Mucosa of rectum (tissue), 2 donors: Measurements from ENCODE around the gene ADIPOQ.
"Not testable (repeated sequence)": the region's sequence is repeated elsewhere in the genome, so short reads cannot be mapped to it uniquely, and the experiment has no call there.

Experiments used
- H3K27ac ChIP-seq, 2 donors: one replicate each; pipeline ENCODE4 v1.7.0; 2013; ENCODE audit warnings: inconsistent platforms in 2 of 2, low read depth in 2 of 2, low read length in 2 of 2
- H3K27me3 ChIP-seq, 2 donors: one replicate each; pipeline ENCODE4 v1.7.0; 2013; ENCODE audit warnings: low read length in 2 of 2; ENCODE audit not compliant: control insufficient read depth in 2 of 2, insufficient read depth in 2 of 2
- H3K36me3 ChIP-seq, 2 donors: one replicate each; pipeline ENCODE4 v1.7.0; 2013; ENCODE audit warnings: low read length in 2 of 2; ENCODE audit not compliant: control insufficient read depth in 2 of 2, insufficient read depth in 2 of 2
- H3K4me1 ChIP-seq, 2 donors: one replicate each; pipeline ENCODE4 v1.7.0; 2013; ENCODE audit warnings: low read length in 2 of 2, mild to moderate bottlenecking in 1 of 2; ENCODE audit not compliant: control insufficient read depth in 2 of 2, insufficient read depth in 2 of 2
- H3K4me3 ChIP-seq, 2 donors: one replicate each; pipeline ENCODE4 v1.7.0; 2013; ENCODE audit warnings: low read length in 2 of 2
- H3K9ac ChIP-seq, 2 donors: one replicate each; pipeline ENCODE4 v1.7.0; 2013; ENCODE audit warnings: low read length in 2 of 2, low read depth in 1 of 2, mild to moderate bottlenecking in 1 of 2
- H3K9me3 ChIP-seq, 2 donors: one replicate each; pipeline ENCODE4 v1.7.0; 2013; ENCODE audit warnings: low read length in 2 of 2; ENCODE audit not compliant: control insufficient read depth in 2 of 2
- donor health status: healthy.
- donor health status: Normal muscosa, but diverticular disease.

ADIPOQ gene

DNA sequence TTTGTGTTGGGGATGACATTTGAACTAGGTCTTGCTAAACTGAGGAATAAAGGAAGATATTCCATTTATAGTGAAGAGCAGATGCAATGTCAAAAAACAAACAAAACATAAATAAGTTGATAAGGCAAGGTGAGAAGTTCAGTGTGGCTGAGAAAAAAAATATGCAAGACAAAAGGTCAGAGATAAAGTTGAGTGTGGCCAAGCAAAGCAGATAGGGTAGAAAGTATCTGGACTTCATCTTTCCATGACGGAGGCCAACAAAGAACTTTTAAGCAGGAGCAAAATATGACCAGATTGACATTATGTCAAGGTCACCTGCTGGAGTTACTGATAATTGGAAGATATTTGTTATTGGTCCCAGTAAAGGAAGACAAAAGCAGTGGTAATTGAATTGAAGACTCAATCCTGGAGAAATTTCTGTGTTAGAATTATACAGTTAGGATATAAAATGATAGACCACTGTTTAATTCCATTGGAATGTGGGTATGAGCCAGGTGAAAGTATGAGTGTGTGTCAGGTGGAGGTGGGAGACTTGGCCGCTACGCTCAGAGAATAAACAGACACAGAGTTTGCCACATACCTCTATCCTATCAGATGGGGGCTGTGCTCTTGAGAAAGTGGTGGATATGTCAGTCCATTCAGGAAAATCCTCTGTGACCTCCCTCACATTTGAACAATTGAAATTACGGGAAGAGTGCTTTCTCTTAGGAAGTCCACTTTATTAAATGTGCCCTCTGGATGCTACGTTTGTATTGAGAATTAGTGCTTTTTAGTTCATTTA lies 28.1 kb downstream of the ADIPOQ start:
- no peak overlapping the region for H3K4me3 ChIP-seq
- H3K36me3 ChIP-seq: no peaks in the 10 kb centered on the region
- no peak overlapping the region for H3K27ac ChIP-seq
- H3K27me3 ChIP-seq: no peaks in the 10 kb centered on the region
- no peak overlapping the region for H3K9ac ChIP-seq
- H3K4me1 ChIP-seq: no peaks in the 10 kb centered on the region
- H3K9me3 ChIP-seq: no peaks in the 10 kb centered on the region

DNA sequence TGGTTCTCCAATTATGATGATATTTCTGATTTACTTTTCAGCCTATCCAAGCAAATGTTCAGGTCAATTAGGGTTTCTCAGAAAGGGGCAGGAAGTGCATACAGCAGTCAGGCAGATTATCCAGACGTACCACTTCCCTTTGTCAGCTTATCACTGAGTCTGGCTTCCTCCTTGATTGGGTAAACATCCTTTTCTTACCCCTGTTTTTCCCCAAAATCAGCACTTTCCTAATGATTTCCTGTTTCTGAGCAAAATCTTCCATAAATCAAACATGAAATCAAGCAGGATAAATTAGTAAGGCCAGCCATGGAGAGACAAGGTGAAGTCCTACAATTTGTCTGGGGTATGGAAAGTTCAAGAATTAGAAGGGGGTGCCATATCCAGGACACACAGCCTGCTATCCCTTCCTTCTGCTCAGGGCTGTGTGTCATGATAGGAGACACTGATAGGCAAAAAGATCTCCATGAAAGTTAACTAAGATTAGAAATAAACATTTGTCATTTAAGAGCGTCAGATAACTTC lies 29.0 kb downstream of the ADIPOQ start:
- Histone ChIP-seq H3K4me3 (no peak overlapping the region), H3K27ac (no peak overlapping the region), H3K27me3 (no peaks in the 10 kb centered on the region), H3K9me3 (no peaks in the 10 kb centered on the region), H3K4me1 (no peaks in the 10 kb centered on the region), H3K9ac (no peak overlapping the region), H3K36me3 (no peaks in the 10 kb centered on the region)

GRCh38 chr3:186873796-186874195 lies 31.3 kb downstream of the ADIPOQ start:
- not testable (repeated sequence) for H3K9me3 ChIP-seq, H3K4me1 ChIP-seq, H3K9ac ChIP-seq

GRCh38 chr3:186874216-186874615 lies 31.7 kb downstream of the ADIPOQ start:
- not testable (repeated sequence) for H3K4me3 ChIP-seq, H3K4me1 ChIP-seq, H3K27ac ChIP-seq, H3K27me3 ChIP-seq, H3K36me3 ChIP-seq, H3K9ac ChIP-seq, H3K9me3 ChIP-seq

More at GRCh38 chr3:186873796-186874195, 31.3 kb downstream of the ADIPOQ start:
- not testable (repeated sequence) for H3K27ac ChIP-seq, H3K4me3 ChIP-seq, H3K36me3 ChIP-seq, H3K27me3 ChIP-seq

- H3K9ac ChIP-seq, H3K9me3 ChIP-seq, H3K4me3 ChIP-seq, H3K36me3 ChIP-seq, H3K4me1 ChIP-seq, H3K27ac ChIP-seq, H3K27me3 ChIP-seq: not testable (repeated sequence)
Observed at GRCh38 chr3:186874841-186875240, 32.3 kb downstream of the ADIPOQ start.

DNA sequence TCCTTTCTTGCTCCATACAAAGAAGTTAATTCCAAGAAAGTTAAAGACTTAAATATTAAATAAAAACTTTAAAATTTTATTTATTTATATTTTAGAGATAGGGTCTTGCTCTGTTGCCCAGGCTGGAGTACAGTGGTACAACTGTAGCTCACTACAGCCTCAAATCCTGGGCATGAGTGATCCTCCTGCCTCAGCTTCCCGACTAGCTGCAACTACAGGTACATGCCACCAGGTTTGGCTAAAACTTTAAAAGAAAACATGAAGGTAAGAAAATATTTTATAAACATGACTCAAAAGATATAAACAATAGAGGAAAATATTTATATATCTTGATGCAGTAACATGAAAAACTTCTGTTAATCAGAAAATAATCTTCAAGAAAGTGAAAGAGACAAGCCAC lies 33.2 kb downstream of the ADIPOQ start:
- Histone ChIP-seq H3K27ac (no peak overlapping the region), H3K36me3 (no peaks in the 10 kb centered on the region), H3K9ac (no peak overlapping the region), H3K9me3 (no peaks in the 10 kb centered on the region), H3K27me3 (no peaks in the 10 kb centered on the region), H3K4me3 (no peak overlapping the region), H3K4me1 (no peaks in the 10 kb centered on the region)

GRCh38 chr3:186879781-186880180 lies 37.3 kb downstream of the ADIPOQ start:
- H3K36me3 ChIP-seq: no peaks in the 10 kb centered on the region
- no peak overlapping the region for H3K9ac ChIP-seq
- H3K9me3 ChIP-seq: no peaks in the 10 kb centered on the region
- no peaks in the 10 kb centered on the region for H3K27me3 ChIP-seq
- no peak overlapping the region for H3K27ac ChIP-seq
- H3K4me3 ChIP-seq: no peak overlapping the region
- H3K4me1 ChIP-seq: no peaks in the 10 kb centered on the region

DNA sequence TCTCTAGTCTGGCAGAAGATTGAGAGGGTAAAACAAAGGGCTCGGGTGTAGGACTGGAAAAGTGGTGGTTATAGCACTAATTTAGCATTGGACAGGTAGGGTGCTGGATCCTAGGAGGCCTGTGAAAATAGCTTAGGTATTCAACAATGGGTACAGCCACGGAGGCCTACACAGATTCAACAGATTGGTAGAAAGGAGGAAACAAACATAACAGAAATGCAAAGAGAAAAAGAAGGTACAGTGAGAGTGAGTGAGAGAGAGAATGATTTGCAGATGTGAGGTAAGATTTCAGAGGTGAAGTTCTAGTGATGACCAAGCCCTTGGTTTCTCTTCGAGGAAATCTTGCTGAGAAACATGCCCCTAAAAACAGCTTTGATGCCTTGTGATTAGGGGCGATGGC lies 37.9 kb downstream of the ADIPOQ start:
- Histone ChIP-seq H3K27ac (no peak overlapping the region), H3K4me3 (no peak overlapping the region), H3K27me3 (no peaks in the 10 kb centered on the region), H3K9ac (no peak overlapping the region), H3K9me3 (no peaks in the 10 kb centered on the region), H3K4me1 (no peaks in the 10 kb centered on the region), H3K36me3 (no peaks in the 10 kb centered on the region)

DNA sequence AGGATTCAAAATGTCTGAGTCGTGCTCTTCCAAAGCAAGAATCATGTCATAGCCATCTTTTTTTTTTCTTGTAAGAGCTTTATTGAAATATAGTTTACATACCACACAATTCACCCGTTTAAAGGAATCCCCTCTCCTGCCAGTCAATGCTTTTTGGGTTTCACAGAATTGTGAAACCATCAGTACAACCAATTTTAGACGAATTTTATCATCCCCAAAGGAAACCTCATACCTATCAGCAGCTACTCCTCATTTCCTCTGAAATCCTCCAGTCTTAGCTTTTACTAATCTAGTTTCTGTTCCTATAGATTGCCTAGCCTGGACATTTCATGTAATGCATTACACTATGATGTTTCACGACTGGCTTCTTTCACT lies 39.6 kb downstream of the ADIPOQ start:
- Histone ChIP-seq H3K9me3 (no peaks in the 10 kb centered on the region), H3K4me1 (no peaks in the 10 kb centered on the region), H3K27ac (no peak overlapping the region), H3K4me3 (no peak overlapping the region), H3K36me3 (no peaks in the 10 kb centered on the region), H3K27me3 (no peaks in the 10 kb centered on the region), H3K9ac (no peak overlapping the region)

- Histone ChIP-seq H3K27me3 (no peaks in the 10 kb centered on the region), H3K9ac (no peak overlapping the region), H3K36me3 (no peaks in the 10 kb centered on the region), H3K9me3 (no peaks in the 10 kb centered on the region), H3K27ac (no peak overlapping the region), H3K4me3 (no peak overlapping the region), H3K4me1 (no peaks in the 10 kb centered on the region)
Observed at GRCh38 chr3:186882881-186883685, 40.6 kb downstream of the ADIPOQ start.
